ACC112 (cell line): ENCODE measurements around the gene EPHB3.

ENCODE experiments used
- H2AFZ ChIP-seq: fragments of 200-600 bp; sonication (generic); one replicate; pipeline ENCODE4 v1.6.0; 2017; ENCODE audit warnings: antibody characterized with exemption, low read length; ENCODE audit not compliant: unreplicated experiment
- H3K27ac ChIP-seq: fragments of 200-600 bp; sonication (generic); 2 replicates; pipeline ENCODE4 v1.5.1; 2014; ENCODE audit warnings: low read depth, mild to moderate bottlenecking, antibody characterized with exemption, low read length, moderate library complexity
- H3K27me3 ChIP-seq: fragments of 200-600 bp; sonication (generic); 2 replicates; pipeline ENCODE4 v1.6.1; 2014; ENCODE audit warnings: mild to moderate bottlenecking, antibody characterized with exemption, low read length, moderate library complexity, mixed read lengths; ENCODE audit not compliant: insufficient read depth
- H3K36me3 ChIP-seq: fragments of 200-600 bp; sonication (generic); 2 replicates; pipeline ENCODE4 v1.6.1; 2016; ENCODE audit warnings: mild to moderate bottlenecking, antibody characterized with exemption, low read length, moderate library complexity, mixed read lengths; ENCODE audit not compliant: insufficient read depth
- H3K4me1 ChIP-seq: fragments of 200-600 bp; sonication (generic); one replicate; pipeline ENCODE4 v1.6.1; 2016; ENCODE audit warnings: low read length, mixed read lengths; ENCODE audit not compliant: insufficient read depth, unreplicated experiment, control insufficient read depth
- H3K4me3 ChIP-seq: fragments of 200-600 bp; sonication (generic); 2 replicates; pipeline ENCODE4 v1.5.1; 2014; ENCODE audit warnings: mild to moderate bottlenecking, low read depth, low read length
- H3K79me2 ChIP-seq: fragments of 200-600 bp; sonication (generic); one replicate; pipeline ENCODE4 v1.6.0; 2016; ENCODE audit warnings: low read length; ENCODE audit not compliant: control insufficient read depth, unreplicated experiment, insufficient read depth

The EPHB3 gene

DNA sequence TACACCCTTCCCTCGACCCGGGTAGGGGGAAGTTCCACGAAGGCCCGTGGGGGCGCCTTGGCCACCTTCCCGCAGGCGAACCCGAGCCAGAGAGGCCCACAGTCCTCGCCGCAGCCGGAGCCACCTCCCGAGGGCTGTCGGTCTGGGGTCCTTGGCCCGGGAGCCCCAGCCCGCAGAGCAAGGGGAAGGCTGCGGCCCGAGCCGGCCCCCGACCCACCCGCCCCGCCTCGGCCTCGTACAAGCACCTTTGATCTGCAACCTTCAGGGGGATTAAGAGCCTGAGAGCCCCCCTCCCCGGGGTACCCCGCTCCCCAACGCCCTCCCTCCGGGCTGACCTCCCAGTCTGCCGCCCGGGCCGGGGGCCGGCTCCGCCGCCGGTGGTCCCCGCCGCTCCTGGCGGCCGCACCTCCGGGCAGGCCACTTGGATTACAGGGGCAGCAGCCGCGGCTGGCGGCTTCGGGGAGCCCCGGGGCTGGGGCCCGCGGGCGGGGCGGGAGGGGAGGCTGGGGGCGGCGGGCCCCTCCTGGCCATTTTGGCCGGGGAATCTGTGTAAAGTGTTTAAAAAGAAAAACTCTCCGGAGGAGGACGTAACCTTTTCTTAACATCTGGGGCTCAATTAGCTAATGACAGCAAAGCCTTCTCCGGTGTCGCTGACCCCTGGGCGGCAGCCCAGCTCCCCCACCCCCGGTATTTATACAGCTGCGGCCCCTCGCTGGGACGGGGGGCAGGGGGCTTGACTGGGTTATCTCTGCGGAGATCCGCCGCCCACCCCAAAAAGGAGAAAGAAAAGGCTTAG lies 40.2 kb downstream of the EPHB3 start:
- Histone ChIP-seq H3K79me2 (no peaks in the 10 kb centered on the region), H3K36me3 (no peaks in the 10 kb centered on the region), H3K27ac (no peak overlapping the region), H3K4me1 (peaks cover 8% of the 10 kb centered on the region), H2AFZ (no peak overlapping the region), H3K27me3 (peaks cover 57% of the 10 kb centered on the region), H3K4me3 (no peak overlapping the region)

DNA sequence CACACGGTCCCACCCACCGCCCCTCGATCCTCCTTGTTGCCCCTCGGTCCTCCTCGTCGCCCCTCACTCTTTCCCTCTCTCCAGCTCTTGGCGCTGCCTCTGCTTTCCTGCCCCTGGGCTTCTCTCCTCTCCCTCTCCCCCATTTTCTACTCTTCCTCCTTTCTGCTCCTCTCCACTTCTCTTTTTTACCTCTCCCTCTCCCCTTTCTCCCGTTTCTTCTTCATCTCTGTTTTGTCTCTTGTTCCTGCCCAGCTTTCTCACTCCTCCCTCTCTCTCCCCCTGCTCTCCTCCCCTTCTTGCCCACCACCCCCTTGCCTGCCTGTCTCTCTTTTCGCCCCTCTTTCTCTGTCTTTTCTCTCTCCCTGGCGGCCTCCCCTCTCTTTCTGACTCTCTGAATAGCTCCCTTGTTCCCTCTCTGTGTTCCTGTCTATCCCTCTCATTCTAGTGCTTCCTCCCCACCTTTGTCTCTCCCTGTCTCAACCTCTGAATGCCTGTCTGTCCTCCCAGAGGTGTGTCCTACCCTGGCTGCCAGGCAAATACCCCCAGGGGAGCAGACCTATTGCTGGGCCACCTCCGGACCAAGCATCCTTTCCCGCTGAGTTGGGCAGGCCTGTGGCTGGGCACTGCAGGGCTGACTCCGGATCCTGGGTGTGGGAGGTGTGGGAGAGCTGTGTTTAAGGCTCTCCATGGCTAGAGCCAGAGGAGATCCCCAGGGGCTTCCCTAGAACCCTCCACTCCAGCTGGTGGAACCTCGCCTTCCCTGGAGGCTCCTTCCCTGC lies 41.0 kb downstream of the EPHB3 start:
- Histone ChIP-seq H3K4me3 (no peak overlapping the region), H3K27me3 (peaks cover 57% of the 10 kb centered on the region), H3K79me2 (no peaks in the 10 kb centered on the region), H3K36me3 (no peaks in the 10 kb centered on the region), H3K4me1 (peaks cover 8% of the 10 kb centered on the region), H3K27ac (no peak overlapping the region), H2AFZ (no peak overlapping the region)

DNA sequence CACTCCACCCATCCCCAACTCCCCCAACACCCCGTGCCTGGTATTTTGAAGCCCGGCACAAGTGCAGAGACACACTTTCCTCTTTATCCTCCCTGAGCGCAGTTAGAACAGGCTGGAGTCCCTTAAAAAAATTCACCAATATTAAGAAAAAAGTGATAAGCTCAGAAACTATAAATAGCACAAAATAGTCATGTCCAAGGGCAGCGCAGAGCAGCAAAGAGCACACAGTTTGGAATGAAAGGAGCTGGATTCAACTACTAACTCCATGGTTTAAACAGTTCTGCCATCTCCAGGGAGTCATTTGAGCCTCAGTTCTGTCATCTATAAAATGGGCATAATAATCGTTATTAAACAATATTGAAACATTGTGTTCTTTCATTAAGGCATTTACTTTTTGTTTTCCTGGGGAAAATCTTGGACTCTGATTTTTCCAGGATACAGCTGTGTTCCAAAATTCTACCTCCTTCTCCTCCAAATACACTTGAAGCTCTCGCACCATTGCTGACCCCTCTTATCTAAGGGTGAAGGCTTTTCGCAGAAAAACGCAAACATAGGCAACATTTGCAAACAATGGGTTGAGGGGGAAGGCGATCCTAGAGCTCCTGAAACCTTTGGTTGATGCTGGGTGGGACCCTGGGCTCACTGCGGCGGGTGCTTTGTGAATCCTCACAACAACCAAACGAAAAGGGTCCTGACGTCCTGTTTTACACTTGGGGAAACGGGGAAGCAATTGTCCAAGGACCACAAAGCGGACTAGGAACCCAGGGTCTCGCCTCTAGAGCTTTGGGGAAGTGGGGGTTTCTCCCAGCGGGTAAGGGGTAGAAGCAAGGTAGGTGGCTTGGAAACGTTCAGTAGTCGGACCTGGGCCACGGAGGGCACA lies 41.8 kb downstream of the EPHB3 start:
- H2AFZ ChIP-seq = no peak overlapping the region
- H3K27me3 ChIP-seq = peaks cover 57% of the 10 kb centered on the region
- peaks cover 13% of the 10 kb centered on the region for H3K4me1 ChIP-seq
- no peaks in the 10 kb centered on the region for H3K79me2 ChIP-seq
- H3K36me3 ChIP-seq = no peaks in the 10 kb centered on the region
- H3K27ac ChIP-seq = no peak overlapping the region
- peak overlapping the region; percentile 63 for H3K4me3 ChIP-seq

DNA sequence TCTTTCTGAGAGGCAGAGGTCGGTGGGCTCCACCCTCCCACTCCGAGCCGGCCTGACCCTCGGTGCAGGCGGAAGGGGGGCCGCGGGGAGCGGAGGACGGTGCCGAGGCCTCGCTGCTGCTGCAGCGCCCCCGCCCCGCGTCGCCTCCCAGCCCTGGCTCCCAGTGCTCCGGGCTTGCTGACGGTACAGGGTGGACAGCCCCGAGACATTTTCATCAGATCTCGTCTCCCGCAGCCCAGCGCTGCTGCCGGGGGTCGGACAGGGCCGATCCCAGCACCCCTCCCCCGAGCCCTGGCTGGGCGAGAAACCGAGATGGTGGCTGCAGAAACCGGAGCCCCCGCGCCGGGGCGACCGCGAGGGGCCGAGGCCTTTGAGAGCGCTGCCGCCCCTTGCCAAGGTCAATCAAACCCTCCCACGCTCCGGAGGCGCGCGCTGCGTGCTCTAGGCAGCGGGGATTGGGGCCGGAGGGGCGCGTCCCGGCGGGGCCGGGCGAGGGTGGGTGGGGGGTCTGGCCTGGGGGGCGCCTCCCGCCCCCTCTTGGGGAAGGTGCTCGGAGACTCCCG lies 42.5 kb downstream of the EPHB3 start:
- H3K79me2 ChIP-seq = no peaks in the 10 kb centered on the region
- peaks cover 13% of the 10 kb centered on the region for H3K4me1 ChIP-seq
- H3K4me3 ChIP-seq = peak overlapping the region; percentile 63
- no peaks in the 10 kb centered on the region for H3K36me3 ChIP-seq
- H3K27me3 ChIP-seq = peaks cover 57% of the 10 kb centered on the region
- H3K27ac ChIP-seq = no peak overlapping the region
- no peak overlapping the region for H2AFZ ChIP-seq

DNA sequence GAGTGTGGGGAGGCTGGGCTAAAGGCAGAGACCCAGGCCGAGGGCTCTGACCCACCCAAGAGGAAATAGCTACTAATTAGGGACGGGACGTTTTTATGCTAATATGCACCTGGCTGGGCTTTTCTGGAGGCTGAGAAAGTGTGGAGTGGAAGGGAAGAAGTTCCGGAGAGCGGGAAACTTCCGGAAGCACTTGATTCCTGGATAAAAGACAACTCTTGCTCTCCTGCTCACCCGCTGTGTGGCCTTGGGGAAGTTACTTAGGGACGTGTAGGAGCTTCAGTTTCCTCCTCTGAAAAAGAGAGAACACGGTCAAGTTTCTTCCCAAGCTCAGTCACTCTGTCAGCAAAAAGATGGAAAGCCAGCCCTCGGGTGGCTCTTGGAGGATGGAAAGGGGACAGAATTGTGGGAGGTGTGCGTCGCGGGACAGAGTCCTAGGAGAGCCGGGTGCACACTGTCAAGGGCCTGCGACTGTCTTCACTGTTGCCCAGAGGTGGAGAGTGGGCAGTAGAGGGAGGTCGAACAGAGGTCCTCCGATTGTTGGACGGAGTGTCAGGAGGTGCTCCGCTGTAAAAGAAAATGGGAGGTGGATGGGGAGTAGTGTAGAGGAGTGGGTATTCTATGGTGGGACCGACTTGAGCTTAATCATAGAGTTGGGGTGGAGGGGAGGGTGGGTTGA lies 43.2 kb downstream of the EPHB3 start:
- no peak overlapping the region for H3K27ac ChIP-seq
- peak overlapping the region; percentile 63 for H3K4me3 ChIP-seq
- no peak overlapping the region for H2AFZ ChIP-seq

DNA sequence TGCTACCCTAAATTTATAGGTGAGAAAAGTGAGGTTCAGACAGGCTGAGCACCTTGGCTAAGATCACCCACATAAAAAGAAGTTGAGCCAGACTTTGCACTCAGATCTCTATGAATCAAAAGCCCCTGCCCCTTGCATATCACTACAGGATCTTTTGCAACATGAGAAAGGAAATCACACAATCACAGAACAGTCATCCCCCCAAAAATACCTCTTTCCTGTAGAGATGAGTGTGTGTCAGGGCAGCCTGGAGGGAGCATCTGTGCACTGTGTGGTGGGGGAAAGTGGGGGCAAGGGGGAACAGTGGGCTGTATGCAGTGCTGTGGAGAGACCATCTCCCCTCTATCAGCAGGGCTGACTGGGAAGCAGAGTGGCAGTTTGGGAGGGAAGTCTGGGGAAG lies 46.6 kb downstream of the EPHB3 start:
- H3K36me3 ChIP-seq = no peaks in the 10 kb centered on the region
- H3K79me2 ChIP-seq = no peaks in the 10 kb centered on the region
- peaks cover 5% of the 10 kb centered on the region for H3K4me1 ChIP-seq
- H3K27me3 ChIP-seq = peaks cover 33% of the 10 kb centered on the region
- no peak overlapping the region for H2AFZ ChIP-seq
- no peak overlapping the region for H3K4me3 ChIP-seq
- no peak overlapping the region for H3K27ac ChIP-seq

More for the DNA sequence above, 43.2 kb downstream of the EPHB3 start:
- Histone ChIP-seq H3K4me1 (peaks cover 13% of the 10 kb centered on the region), H3K27me3 (peaks cover 61% of the 10 kb centered on the region), H3K79me2 (no peaks in the 10 kb centered on the region), H3K36me3 (no peaks in the 10 kb centered on the region)

DNA sequence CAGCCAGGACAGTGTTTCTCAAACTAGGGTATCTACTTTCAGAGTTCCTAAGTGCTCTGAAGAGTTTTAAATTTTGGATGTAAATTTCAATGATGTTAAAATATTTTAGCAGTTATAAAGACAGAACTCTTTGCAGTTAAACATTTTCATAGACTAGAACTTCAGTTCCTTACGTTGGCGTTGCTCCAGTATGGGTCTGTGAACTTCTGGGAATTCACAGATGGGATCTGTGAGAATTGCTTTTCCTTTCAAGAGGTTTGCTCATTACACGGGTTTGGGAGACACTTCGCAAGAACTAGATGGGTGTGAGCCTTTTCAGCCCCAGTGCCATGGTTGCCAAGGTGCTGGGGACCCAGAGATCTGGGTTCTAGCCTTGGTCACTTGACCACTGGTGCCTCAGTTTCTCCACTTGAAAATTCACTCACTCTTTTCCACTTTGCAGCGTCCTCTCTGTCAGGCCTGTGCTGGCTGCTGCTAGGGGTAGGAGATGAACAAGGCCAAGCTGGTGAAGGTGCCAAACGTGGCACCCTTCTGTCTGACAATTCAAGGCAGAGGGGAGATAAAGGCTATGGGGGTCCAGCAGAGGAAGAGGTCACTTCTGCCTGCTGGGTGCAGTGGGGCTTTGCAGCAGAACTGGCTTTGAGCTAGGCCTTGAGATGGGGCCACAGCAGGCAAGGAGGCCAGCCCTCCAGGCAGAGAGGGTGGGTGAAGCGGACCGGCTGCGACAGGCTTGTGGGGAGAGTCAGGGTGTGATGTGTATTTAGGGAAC lies 48.1 kb downstream of the EPHB3 start:
- Histone ChIP-seq H3K36me3 (no peaks in the 10 kb centered on the region), H3K4me3 (no peak overlapping the region), H2AFZ (no peak overlapping the region), H3K27me3 (peaks cover 21% of the 10 kb centered on the region), H3K79me2 (no peaks in the 10 kb centered on the region), H3K27ac (no peak overlapping the region), H3K4me1 (peaks cover 5% of the 10 kb centered on the region)

DNA sequence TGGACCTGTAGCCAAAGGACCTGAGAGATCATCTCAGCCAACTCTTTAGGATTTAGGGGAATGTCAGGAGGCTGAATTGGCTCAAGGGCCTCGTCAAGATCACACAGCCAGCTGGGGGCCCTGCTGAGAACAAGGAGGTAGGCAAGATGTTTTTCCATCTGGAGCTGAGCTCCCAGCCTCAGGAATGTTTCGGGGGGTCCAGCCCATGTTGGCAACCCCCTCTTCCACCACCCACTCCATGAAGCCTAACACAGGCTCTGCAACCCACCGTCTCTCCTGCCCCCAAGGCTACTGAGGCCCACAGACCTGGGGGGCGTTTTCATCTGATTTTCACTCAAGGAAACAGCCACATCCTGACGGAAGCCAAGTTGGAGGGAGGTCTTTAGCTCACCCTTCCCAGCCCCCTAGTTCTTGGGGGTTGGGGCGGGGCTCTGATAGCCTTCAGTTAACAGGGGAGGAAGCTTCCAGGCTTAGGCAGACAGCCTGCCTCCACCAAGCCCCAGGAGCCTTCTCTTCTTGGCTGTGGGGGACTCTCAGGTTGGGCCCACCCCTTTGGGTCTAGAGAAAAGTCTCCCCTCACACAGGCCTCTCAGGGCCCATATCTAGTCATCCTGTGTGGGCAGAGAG lies 48.8 kb downstream of the EPHB3 start:
- Histone ChIP-seq H3K27ac (no peak overlapping the region), H3K36me3 (no peaks in the 10 kb centered on the region), H3K4me3 (no peak overlapping the region), H3K27me3 (peaks cover 18% of the 10 kb centered on the region), H3K4me1 (peaks cover 5% of the 10 kb centered on the region), H3K79me2 (no peaks in the 10 kb centered on the region), H2AFZ (no peak overlapping the region)

DNA sequence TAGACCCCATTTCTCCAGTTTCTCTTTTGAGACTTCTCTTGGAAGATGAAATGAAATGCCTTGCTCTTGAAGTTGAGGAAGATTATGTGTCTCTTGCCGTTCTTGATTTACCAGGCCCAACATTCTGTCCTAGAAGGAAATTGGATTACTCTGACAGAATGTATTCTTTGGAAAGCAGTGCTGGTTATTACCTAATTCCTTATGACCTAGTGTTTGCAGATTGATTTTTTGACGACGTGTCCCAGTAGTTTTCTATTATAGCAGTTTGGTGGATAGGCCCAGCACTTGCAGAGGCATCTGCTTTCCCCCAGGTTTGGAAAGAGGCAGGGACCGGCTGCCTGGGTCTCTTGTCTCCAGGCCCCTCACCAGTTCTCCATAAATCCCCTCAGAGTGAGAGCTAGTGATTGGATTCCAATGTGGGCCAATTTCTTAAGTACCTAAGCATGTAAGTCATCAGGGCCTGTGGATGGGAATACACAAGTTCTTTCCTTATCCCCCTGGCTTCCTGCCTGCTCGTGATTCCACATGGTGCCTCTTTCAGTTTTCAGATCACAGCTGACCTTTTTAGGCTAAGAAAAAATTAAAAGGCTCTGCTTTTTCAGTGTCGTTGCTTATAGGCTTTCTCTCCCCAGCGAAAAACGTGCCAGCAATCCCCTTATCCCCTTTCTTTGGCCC lies 50.2 kb downstream of the EPHB3 start:
- Histone ChIP-seq H2AFZ (no peak overlapping the region), H3K4me1 (peaks cover 5% of the 10 kb centered on the region), H3K4me3 (no peak overlapping the region), H3K36me3 (no peaks in the 10 kb centered on the region), H3K27me3 (peaks cover 22% of the 10 kb centered on the region), H3K27ac (no peak overlapping the region), H3K79me2 (no peaks in the 10 kb centered on the region)
